ENCODE data around the gene CD300LG.
"Not testable (repeated sequence)": the region's sequence is repeated elsewhere in the genome, so short reads cannot be mapped to it uniquely, and the experiment has no call there.

CD300LG gene

DNA sequence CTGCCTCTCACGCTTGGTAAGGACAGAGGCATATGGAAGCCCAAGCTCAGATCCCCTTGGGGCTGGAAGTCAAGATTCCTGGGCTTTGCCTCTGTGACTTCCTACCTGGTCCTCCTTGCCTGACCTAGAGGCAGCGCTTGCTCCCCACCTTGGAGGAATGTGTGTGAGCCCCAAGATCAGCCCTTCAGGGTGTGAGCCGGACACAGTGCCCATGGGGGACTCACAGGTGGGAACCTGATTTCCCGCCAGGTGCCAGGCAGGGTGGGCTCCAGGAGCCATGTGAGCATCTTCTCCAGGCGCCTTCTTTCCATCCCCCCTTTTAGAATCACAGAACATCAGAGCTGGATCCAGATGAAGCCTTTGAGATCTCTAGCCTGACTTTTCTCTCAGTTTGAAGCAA, 10.2 kb downstream of the CD300LG start:
- DNase-seq, result no peak

DNA sequence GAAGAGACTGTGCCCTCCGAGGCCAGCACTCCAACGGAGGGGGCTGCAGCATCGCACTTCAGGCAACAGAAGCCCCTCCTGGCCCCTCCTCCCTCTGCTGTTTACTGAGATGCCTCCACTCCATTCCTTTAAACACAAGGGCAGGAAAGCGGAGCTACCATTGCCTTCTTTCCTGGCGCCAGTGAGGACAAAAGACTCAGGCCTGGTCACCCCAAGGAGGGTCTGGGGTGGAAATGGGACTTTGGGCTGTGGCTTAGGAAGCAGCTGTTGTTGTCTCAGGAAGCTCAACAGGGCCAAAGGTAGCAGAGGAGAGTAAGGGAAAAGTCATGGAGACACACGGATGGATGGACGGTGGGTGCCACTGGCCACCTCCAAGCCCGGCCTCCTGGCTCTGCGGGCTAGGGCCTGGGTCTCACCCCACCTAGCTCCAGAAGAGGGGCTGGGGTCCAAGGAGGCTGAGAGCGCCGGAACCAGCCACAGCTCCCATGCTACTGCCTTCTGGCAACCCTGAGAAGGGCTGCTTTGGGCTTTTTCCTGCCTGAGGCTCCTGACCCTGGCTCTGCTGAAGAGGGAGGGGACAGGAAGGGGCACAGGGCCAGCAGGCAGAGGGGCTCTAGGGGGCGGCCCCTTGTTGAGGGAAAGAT, 11.1 kb downstream of the CD300LG start:
- no peak for DNase-seq

GRCh38 chr17:43860077-43860725, 13.2 kb downstream of the CD300LG start:
- no peak for DNase-seq

DNA sequence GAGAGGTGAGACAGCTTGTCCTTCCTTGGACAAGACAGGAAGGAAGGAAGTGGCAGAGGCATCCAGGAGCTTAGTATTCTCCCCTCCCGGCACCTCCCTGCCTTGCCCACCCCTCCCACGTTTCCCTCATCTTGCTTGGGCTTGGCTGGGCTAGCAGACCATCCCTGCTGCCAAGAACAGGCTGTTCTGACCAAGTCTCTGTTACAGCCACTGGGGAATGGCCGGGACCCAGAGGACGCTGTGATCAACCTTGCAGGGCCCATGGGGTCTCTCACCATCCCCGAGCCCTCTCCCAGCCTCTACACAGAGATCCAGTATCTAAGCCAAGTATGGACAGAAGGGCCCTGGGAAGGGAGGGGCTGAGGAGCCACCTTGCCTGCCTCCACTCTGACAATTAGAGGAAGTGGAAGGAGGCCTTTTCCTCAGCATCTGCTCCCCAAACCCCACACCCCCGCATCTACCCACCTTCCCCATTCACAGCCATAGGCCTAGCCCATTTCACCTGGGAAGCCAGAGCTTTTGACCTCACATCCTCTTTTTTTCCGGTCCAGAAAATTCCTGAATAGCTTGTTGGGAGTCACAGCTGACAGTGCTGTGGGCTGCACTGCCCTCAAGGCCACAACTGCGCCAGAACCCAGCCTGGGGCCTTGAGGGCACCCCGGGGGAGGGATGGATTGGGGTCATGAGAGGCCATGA, 14.1 kb downstream of the CD300LG start:
- no peak for DNase-seq

- no peak for DNase-seq
These were observed 15.0 kb downstream of the CD300LG start for GRCh38 chr17:43861960-43862359.

GRCh38 chr17:43864161-43864984, 17.4 kb downstream of the CD300LG start:
- no peak for DNase-seq

DNA sequence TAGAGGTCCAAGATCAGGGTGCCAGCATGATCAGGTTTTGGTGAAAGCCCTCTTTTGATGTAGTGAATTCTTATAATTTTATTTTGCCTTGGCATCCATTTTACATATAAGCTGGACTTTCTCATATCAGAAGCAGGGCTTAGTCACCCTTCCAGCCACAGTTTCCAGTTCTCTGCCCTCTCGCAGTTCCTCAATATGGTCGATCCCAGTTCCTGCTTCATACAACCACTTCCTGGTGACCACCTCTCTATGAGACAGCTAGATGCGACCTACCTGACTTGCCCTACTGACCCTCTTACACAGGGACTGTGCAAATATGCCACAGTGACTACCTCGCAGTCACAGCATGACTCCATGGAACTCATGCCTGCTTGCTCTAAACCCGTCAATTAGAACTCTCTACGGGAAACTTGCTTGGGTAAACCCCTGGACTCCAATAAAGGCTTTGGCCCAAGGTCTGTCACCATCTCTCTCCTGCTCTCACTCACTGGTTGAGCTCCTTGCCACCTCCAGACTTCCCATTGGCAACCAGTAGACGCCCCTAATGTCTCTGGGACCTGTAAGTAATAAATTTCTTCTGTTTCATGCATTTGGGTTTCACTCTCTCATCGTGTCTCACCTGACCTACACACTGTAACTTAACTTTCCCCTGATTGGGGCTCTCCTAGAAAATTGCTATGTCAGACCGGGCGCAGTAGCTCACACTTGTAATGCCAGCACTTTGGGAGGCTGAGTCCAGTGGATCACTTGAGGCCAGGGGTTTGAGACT, 21.4 kb downstream of the CD300LG start:
- DNase-seq, result no peak

DNA sequence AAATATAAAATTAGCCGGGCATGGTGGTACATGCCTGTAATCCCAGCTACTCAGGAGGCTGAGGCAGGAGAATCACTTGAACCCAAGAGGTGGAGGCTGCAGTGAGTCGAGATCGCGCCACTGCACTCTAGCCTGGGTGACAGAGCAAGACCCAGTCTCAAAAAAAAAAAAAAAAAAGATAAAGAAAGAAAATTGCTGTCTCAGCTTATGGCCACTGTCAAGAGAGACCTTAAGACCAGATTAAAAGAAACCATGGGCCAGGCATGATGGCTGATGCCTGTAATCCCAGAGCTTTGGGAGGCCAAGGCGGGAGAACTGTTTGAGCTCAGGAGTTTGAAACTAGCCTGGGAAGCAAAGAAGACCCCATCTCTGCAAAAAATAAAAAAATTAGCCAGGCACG, 22.1 kb downstream of the CD300LG start:
- not testable (repeated sequence) for DNase-seq

GRCh38 chr17:43871946-43872690, 25.1 kb downstream of the CD300LG start:
- DNase-seq, result no peak

DNA sequence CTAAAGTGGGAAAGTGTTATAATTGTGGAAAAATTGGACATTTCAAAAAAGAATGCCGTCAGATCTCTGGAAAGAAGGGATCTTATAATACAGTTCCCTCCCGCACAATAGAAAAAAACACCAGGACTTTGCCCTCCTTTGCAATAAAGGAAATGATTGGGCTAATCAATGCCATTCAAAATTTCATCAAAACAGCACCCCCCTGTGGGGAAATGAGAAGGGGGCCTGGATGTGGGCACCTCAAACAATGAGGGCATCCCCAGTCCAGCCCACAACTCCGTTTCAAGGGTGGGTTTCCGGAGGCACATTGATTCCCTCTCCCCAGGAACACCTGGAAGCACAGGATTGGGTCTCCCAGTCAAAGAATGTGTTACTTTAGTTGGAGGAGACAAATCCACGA, 26.1 kb downstream of the CD300LG start:
- no peak for DNase-seq

- DNase-seq, result no peak
These were observed 26.8 kb downstream of the CD300LG start for GRCh38 chr17:43873815-43874214.

DNA sequence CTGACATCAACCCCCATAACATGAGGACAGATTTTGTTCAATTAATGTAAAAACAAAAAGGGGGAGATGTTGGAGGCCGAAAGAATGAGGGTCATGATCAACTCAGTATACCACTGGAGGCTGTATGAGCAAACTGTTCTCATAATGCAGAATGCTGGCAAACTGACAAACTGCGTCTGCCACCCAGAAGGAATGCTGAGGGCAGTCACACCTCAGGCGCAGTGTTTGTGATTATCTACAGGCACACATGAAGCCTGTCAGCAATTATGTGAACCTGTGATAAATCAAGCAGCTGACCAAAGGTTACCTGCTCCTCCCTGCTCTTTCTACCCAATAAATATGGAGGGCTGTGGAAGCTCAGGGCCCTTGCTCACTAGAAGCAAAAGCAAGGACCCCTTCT, 27.3 kb downstream of the CD300LG start:
- no peak for DNase-seq

- no peak for DNase-seq
These were observed 28.6 kb downstream of the CD300LG start for GRCh38 chr17:43875476-43876147.

- DNase-seq, result no peak
These were observed 30.1 kb downstream of the CD300LG start for GRCh38 chr17:43877031-43877430.

DNA sequence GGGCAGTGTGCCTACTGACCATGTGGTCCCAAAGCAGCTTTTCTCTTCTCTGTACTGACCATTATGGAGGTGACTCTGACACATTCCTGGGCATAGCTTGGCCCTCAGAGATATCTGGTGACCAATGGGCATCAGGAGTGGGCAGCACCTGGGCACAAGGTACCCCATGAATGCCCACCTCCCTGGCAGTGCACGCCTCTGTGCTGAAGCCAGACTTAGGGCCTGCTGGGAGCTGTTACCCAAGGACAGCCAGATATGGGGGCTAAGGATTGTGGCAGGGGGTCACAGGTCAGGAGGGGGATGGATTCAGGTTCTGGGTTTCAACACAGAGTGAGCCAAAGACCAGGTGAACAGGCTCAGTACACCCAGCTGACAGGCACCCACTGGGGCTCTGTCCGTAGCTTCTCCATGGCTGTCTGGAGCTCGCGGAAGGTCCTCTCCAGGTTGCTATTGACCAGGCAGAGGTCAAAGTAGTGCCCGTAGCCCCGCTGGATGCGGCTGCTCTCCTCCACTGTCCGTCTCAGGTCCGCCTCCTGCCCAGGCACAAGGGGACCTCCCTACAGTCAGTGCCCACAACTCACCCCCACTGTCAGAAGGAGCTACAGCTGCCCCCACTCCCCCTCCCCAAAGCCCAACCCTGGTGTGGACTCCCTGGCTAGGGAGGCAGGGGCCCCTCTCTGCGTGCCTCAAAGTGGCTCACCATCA, 30.6 kb downstream of the CD300LG start:
- no peak for DNase-seq

DNA sequence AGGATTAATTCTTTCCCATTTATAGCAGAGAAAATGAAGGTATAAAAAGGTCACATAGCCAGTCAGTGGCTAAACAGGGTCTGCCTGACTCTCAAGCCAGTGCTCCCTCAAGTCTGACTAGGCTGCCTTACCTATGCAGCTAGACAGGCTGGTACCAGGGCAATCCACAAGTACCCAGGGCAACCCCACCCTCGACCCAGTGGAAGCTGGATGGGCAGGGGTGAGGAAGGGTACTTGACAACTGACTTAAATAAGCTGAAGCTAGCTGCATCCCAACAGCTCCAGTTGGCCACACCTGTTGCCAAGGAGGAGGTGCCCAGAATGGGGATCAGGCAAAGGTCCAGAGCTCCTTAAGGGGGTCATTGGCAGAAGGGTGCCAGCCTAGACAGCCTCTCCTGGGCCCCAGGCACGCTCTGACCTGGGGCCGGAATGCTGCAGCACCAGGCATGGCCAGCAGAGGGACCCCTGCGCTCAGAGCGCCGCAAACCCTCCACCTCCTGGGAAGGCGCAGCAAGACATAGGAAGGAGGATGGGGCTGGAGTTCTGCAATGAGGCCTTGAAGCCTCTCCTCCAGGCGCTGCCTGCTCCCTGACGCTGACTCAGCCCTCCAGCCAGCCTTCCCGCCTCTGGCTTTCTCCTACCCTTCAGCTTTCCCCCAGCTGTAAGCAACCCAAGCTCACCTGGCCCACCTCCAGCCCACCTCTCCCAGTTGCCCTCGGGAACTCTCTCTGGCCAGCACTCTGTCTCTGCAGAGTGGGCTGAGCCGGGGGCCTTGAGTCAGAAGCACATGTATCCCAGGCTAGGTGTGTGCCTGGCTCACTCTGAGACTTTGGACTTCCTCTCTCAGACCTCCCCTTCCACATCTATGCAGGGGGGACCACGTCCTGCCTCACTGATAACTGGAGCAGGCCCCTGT, 31.5 kb downstream of the CD300LG start:
- DNase-seq, result peak; percentile 85

DNA sequence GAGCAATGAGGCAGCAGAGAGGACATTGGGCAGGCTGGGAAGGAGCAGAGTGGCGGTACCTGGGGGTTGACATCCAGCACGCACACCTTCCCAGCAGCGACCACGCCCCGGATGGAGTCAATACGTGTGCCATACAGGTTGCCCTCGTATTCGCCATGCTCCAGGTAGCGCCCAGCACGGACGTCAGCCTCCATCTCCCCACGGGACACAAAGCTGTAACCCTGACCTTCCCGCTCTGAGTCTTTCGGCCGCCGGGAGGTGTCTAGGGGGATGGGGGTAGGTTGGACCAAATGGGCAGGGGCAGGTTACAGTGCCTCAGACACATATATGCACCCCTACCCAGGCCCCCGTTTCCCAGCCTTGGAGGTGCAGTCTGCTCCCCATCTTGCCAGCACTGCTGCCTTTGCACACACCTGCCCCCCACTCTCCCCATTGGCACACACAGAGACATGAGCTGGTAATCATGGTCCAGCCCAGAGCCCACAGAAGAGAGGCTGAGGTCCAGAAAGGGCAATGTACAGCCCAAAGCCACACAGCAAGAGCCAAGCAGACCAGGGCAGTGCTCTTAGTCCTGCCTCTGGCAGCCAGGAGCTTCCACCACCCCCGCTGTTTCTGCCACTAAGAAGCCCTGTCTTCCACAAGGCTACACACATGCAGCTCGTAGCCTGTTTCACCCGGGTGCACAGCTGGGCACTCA, 32.9 kb downstream of the CD300LG start:
- no peak for DNase-seq

DNA sequence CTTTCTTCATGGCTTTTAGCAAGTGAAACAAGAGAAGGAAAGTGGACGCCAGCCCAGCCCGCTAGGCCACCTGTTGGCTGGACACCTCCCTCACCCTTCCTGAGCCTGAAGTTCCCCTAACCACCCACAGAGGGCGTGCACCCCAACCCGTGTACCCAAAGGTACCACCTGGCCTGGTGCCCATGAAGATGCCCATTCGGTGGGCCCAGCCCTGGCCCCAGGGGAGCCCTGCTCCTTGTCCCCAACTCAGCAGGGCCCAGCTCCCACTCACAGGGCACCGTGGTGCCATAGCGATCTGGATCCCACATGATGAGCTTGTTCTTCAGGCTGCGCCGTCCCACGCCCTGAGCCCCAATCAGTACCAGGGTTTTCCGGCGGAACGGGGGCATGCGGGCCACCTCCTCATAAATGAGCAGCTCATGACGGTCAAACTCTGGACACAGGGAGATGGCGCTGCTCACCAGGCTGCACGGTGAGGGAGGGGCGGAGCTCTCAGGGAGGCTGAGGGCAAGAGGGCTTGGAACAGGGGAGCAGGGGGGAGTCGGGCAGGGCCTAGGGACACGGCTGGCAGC, 33.5 kb downstream of the CD300LG start:
- DNase-seq, result peak; percentile 55
